Activated naive CD8-positive, alpha-beta T cell treated with anti-CD3 and anti-CD28 coated beads for 36 hours (primary cell): ENCODE measurements around the gene ZEB1. TPM values are rescaled to one million over a fixed set of nuclear protein-coding genes. Genes with fewer than 3 reads are reported as not detected.
"Not testable (repeated sequence)": the region's sequence is repeated elsewhere in the genome, so short reads cannot be mapped to it uniquely, and the experiment has no call there.

Experiments used
- DNase-seq: peaks from one replicate; pipeline ENCODE4 v3.0.0; 2021
- H3K27ac Mint-ChIP-seq: one replicate; pipeline ENCODE4 v1.8.0; 2022; ENCODE audit warnings: mild to moderate bottlenecking, moderate library complexity, mixed read lengths
- H3K27me3 Mint-ChIP-seq: one replicate; pipeline ENCODE4 v1.8.0; 2022; ENCODE audit warnings: mild to moderate bottlenecking, mixed read lengths
- H3K36me3 Mint-ChIP-seq: one replicate; pipeline ENCODE4 v1.8.0; 2021; ENCODE audit warnings: mild to moderate bottlenecking, mixed read lengths
- H3K4me1 Mint-ChIP-seq: one replicate; pipeline ENCODE4 v1.8.0; 2021; ENCODE audit warnings: mixed read lengths
- H3K4me3 Mint-ChIP-seq: one replicate; pipeline ENCODE4 v1.8.0; 2022; ENCODE audit warnings: mild to moderate bottlenecking, moderate library complexity, mixed read lengths
- H3K9me3 Mint-ChIP-seq: one replicate; pipeline ENCODE4 v1.8.0; 2022; ENCODE audit warnings: mixed read lengths
- total RNA-seq, 2 experiments: library from RNA; stranded (reverse); gene quantifications; one replicate each; pipeline ENCODE4 v1.2.3, GENCODE V29; 2021

ZEB1 gene
- total RNA-seq, 2 experiments from 2014 or later, result 23.5 to 27.8 TPM

GRCh38 chr10:31405829-31406228 lies 86.8 kb downstream of the ZEB1 start:
- H3K4me3 Mint-ChIP-seq, H3K27me3 Mint-ChIP-seq, H3K27ac Mint-ChIP-seq, DNase-seq: not testable (repeated sequence)
- peaks cover 10% of the 10 kb centered on the region for H3K9me3 Mint-ChIP-seq
- H3K36me3 Mint-ChIP-seq, result peaks cover 38% of the 10 kb centered on the region
- H3K4me1 Mint-ChIP-seq, result peaks cover 21% of the 10 kb centered on the region

GRCh38 chr10:31412397-31412796 lies 93.4 kb downstream of the ZEB1 start:
- not testable (repeated sequence) for H3K27ac Mint-ChIP-seq, H3K4me3 Mint-ChIP-seq, H3K27me3 Mint-ChIP-seq, DNase-seq
- Mint-ChIP-seq H3K9me3 (peaks cover 11% of the 10 kb centered on the region), H3K36me3 (peaks cover 31% of the 10 kb centered on the region), H3K4me1 (peaks cover 29% of the 10 kb centered on the region)

- Mint-ChIP-seq H3K4me3 (no peak overlapping the region), H3K36me3 (peaks cover 31% of the 10 kb centered on the region), H3K4me1 (peaks cover 32% of the 10 kb centered on the region), H3K9me3 (peaks cover 11% of the 10 kb centered on the region), H3K27ac (no peak overlapping the region), H3K27me3 (no peaks in the 10 kb centered on the region)
- no peak for DNase-seq
Observed at GRCh38 chr10:31413325-31413724, 94.3 kb downstream of the ZEB1 start.

GRCh38 chr10:31418481-31418880 lies 99.5 kb downstream of the ZEB1 start:
- no peak for DNase-seq
- no peak overlapping the region for H3K27ac Mint-ChIP-seq
- H3K4me1 Mint-ChIP-seq, result peaks cover 41% of the 10 kb centered on the region
- no peaks in the 10 kb centered on the region for H3K27me3 Mint-ChIP-seq
- no peaks in the 10 kb centered on the region for H3K9me3 Mint-ChIP-seq
- H3K36me3 Mint-ChIP-seq, result peaks cover 20% of the 10 kb centered on the region
- H3K4me3 Mint-ChIP-seq, result no peak overlapping the region

- H3K27me3 Mint-ChIP-seq, result no peaks in the 10 kb centered on the region
- H3K9me3 Mint-ChIP-seq, result no peaks in the 10 kb centered on the region
- no peak overlapping the region for H3K4me3 Mint-ChIP-seq
- no peak overlapping the region for H3K27ac Mint-ChIP-seq
- DNase-seq, result no peak
- peaks cover 43% of the 10 kb centered on the region for H3K4me1 Mint-ChIP-seq
- H3K36me3 Mint-ChIP-seq, result peaks cover 20% of the 10 kb centered on the region
Observed at GRCh38 chr10:31419394-31420063, 100.5 kb downstream of the ZEB1 start.

GRCh38 chr10:31421322-31421721 lies 102.3 kb downstream of the ZEB1 start:
- no peaks in the 10 kb centered on the region for H3K27me3 Mint-ChIP-seq
- peaks cover 21% of the 10 kb centered on the region for H3K36me3 Mint-ChIP-seq
- no peak overlapping the region for H3K4me3 Mint-ChIP-seq
- H3K9me3 Mint-ChIP-seq, result no peaks in the 10 kb centered on the region
- H3K4me1 Mint-ChIP-seq, result peaks cover 46% of the 10 kb centered on the region
- no peak overlapping the region for H3K27ac Mint-ChIP-seq
- DNase-seq, result no peak

GRCh38 chr10:31422634-31423033 lies 103.6 kb downstream of the ZEB1 start:
- no peak for DNase-seq
- H3K27me3 Mint-ChIP-seq, result no peaks in the 10 kb centered on the region
- H3K4me1 Mint-ChIP-seq, result peaks cover 45% of the 10 kb centered on the region
- H3K27ac Mint-ChIP-seq, result no peak overlapping the region
- H3K4me3 Mint-ChIP-seq, result no peak overlapping the region
- H3K9me3 Mint-ChIP-seq, result no peaks in the 10 kb centered on the region
- H3K36me3 Mint-ChIP-seq, result peaks cover 28% of the 10 kb centered on the region

GRCh38 chr10:31424473-31424872 lies 105.5 kb downstream of the ZEB1 start:
- peaks cover 11% of the 10 kb centered on the region for H3K9me3 Mint-ChIP-seq
- DNase-seq, result no peak
- peaks cover 50% of the 10 kb centered on the region for H3K4me1 Mint-ChIP-seq
- H3K27ac Mint-ChIP-seq, result no peak overlapping the region
- peaks cover 42% of the 10 kb centered on the region for H3K36me3 Mint-ChIP-seq
- H3K27me3 Mint-ChIP-seq, result no peaks in the 10 kb centered on the region
- H3K4me3 Mint-ChIP-seq, result no peak overlapping the region

- peaks cover 11% of the 10 kb centered on the region for H3K9me3 Mint-ChIP-seq
- no peak overlapping the region for H3K27ac Mint-ChIP-seq
- H3K27me3 Mint-ChIP-seq, result no peaks in the 10 kb centered on the region
- no peak overlapping the region for H3K4me3 Mint-ChIP-seq
- no peak for DNase-seq
- H3K36me3 Mint-ChIP-seq, result peaks cover 34% of the 10 kb centered on the region
- H3K4me1 Mint-ChIP-seq, result peaks cover 41% of the 10 kb centered on the region
Observed at GRCh38 chr10:31426401-31426800, 107.4 kb downstream of the ZEB1 start.

GRCh38 chr10:31427334-31427733 lies 108.3 kb downstream of the ZEB1 start:
- not testable (repeated sequence) for DNase-seq, H3K27ac Mint-ChIP-seq, H3K4me3 Mint-ChIP-seq, H3K27me3 Mint-ChIP-seq
- H3K4me1 Mint-ChIP-seq, result peaks cover 41% of the 10 kb centered on the region
- peaks cover 31% of the 10 kb centered on the region for H3K36me3 Mint-ChIP-seq
- peaks cover 11% of the 10 kb centered on the region for H3K9me3 Mint-ChIP-seq

GRCh38 chr10:31428499-31428898 lies 109.5 kb downstream of the ZEB1 start:
- peaks cover 37% of the 10 kb centered on the region for H3K4me1 Mint-ChIP-seq

GRCh38 chr10:31431021-31431420 lies 112.0 kb downstream of the ZEB1 start:
- peaks cover 47% of the 10 kb centered on the region for H3K36me3 Mint-ChIP-seq
- H3K4me3 Mint-ChIP-seq, result no peak overlapping the region

More at GRCh38 chr10:31428499-31428898, 109.5 kb downstream of the ZEB1 start:
- not testable (repeated sequence) for H3K4me3 Mint-ChIP-seq, H3K27me3 Mint-ChIP-seq, DNase-seq
- peak overlapping the region; percentile 20 for H3K27ac Mint-ChIP-seq
- peaks cover 31% of the 10 kb centered on the region for H3K36me3 Mint-ChIP-seq
- peaks cover 11% of the 10 kb centered on the region for H3K9me3 Mint-ChIP-seq

GRCh38 chr10:31437959-31438358 lies 118.9 kb downstream of the ZEB1 start:
- Mint-ChIP-seq H3K27ac (no peak overlapping the region), H3K4me3 (no peak overlapping the region), H3K4me1 (peaks cover 5% of the 10 kb centered on the region), H3K27me3 (no peaks in the 10 kb centered on the region), H3K36me3 (peaks cover 44% of the 10 kb centered on the region), H3K9me3 (peaks cover 27% of the 10 kb centered on the region)
- DNase-seq, result no peak

More at GRCh38 chr10:31431021-31431420, 112.0 kb downstream of the ZEB1 start:
- DNase-seq, result no peak
- Mint-ChIP-seq H3K9me3 (peaks cover 22% of the 10 kb centered on the region), H3K27ac (no peak overlapping the region), H3K4me1 (peaks cover 27% of the 10 kb centered on the region), H3K27me3 (no peaks in the 10 kb centered on the region)

- H3K4me3 Mint-ChIP-seq, result no peak overlapping the region
- H3K4me1 Mint-ChIP-seq, result peaks cover 12% of the 10 kb centered on the region
- H3K36me3 Mint-ChIP-seq, result peaks cover 45% of the 10 kb centered on the region
- peaks cover 30% of the 10 kb centered on the region for H3K9me3 Mint-ChIP-seq
- H3K27ac Mint-ChIP-seq, result no peak overlapping the region
- DNase-seq, result no peak
- no peaks in the 10 kb centered on the region for H3K27me3 Mint-ChIP-seq
Observed at GRCh38 chr10:31451766-31452165, 132.8 kb downstream of the ZEB1 start.

GRCh38 chr10:31456468-31456867 lies 137.5 kb downstream of the ZEB1 start:
- H3K4me1 Mint-ChIP-seq, result peaks cover 15% of the 10 kb centered on the region
- H3K27me3 Mint-ChIP-seq, result no peaks in the 10 kb centered on the region
- peaks cover 28% of the 10 kb centered on the region for H3K9me3 Mint-ChIP-seq
- no peak for DNase-seq
- H3K4me3 Mint-ChIP-seq, result no peak overlapping the region
- no peak overlapping the region for H3K27ac Mint-ChIP-seq
- peaks cover 48% of the 10 kb centered on the region for H3K36me3 Mint-ChIP-seq

- peaks cover 55% of the 10 kb centered on the region for H3K36me3 Mint-ChIP-seq
- peaks cover 9% of the 10 kb centered on the region for H3K4me1 Mint-ChIP-seq
- no peak overlapping the region for H3K27ac Mint-ChIP-seq
- peaks cover 33% of the 10 kb centered on the region for H3K9me3 Mint-ChIP-seq
- DNase-seq, result no peak
- H3K4me3 Mint-ChIP-seq, result no peak overlapping the region
- H3K27me3 Mint-ChIP-seq, result no peaks in the 10 kb centered on the region
Observed at GRCh38 chr10:31457858-31458257, 138.8 kb downstream of the ZEB1 start.
